Umbilical cord (tissue), 2 donors: ENCODE measurements around the gene IL16. TPM values are rescaled to one million over a fixed set of nuclear protein-coding genes. Genes with fewer than 3 reads are reported as not detected.
"Not testable (repeated sequence)": the region's sequence is repeated elsewhere in the genome, so short reads cannot be mapped to it uniquely, and the experiment has no call there.

Experiments used
- DNase-seq: peaks from one replicate; pipeline ENCODE4 v3.0.0-alpha.2; 2015; ENCODE audit warnings: low spot score
- total RNA-seq: library from RNA; depleted of rRNA; stranded (reverse); fragments of >200 nt; gene quantifications from one replicate; pipeline ENCODE4 v1.2.3, GENCODE V29; 2014; ENCODE audit warnings: low replicate concordance; ENCODE audit not compliant: insufficient read depth

IL16 gene
- total RNA-seq, 1 donor from 2014 or later: 7.2 TPM

DNA sequence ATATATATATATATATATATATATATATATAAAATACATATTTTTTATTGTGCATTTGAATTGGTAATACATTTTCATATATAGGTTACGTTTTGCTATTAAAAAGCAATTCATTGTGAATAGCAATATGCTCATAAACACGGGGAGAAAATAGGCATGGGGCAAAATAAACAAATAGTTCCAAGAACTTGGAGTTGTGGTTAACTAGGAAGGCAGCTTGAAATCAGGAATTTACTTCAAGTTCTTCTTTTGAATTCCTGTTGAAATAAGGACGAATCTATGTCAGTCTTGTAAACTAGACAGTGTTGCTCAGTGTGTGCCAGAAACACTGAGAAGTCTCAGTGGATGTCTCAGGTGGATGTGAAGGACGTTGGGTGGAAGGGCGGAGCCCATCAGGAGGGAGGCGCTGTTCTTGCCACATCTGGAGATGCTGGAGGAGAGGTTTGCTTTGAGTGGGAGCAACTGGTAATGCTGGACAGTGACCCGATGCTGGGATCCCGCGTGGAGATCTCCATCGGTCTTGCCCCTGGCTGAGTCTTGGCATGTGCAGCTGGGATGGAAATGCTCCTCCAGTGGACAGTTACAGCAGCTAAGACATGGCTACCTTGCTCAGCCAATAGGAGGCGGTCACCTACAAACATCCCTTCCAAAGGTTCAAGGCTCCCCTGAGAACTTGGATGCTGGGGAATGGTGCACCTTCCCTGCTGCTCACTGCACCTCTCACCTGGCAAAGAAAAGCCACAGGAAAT lies 2.5 kb downstream of the IL16 start:
- no peak for DNase-seq

DNA sequence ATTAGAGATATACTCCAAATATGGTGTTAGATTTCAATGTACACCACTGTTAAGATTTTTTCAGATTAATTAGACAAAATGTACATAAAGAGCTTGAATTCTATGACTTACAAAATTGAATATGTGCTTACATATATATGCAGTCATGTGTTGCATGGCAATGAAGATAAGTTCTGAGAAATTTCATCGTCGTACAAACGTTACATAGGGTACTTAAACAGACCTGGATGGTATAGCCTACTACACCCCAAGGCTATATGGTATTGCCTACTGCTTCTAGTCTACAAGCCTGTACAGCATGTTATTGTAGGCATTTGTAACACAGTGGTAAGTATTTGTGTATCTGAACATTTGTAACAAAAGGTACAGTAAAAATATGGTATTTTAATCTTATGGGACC lies 9.3 kb downstream of the IL16 start:
- DNase-seq: no peak

DNA sequence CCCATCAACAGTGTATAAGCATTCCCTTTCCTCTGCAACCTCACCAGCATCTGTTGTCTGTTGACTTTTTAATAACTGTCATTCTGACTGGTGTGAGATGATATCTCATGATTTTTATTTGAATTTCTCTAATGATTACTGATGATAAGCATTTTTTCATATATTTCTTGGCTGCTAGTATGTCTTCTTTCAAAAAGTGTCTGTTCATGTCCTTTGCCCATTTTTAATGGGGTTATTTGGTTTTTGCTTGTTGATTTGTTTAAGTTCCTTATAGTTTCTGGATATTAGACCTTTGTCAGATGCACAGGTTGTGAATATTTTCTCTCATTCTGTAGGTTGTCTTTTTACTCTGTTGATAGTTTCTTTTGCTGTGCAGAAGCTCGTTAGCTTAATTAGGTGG lies 11.3 kb downstream of the IL16 start:
- not testable (repeated sequence) for DNase-seq

DNA sequence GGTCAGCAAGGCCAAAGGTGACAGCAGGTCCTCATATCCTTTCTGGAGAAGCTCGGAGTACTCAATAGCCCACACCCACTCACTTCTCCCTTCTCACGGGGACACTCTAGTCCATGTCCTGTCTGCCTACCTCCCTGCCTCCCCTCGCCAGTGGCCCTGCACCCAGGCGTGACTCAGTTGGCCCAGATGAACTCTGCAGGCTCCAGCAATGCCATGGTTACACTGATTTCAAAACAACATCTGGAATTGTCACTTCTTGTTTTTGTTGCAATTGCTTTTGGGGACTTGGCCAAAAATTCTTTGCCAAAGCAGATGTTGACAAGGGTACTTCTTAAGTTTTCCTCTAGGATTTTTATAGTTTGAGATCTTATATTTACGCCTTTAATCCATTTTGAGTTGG lies 13.0 kb downstream of the IL16 start:
- DNase-seq: no peak

DNA sequence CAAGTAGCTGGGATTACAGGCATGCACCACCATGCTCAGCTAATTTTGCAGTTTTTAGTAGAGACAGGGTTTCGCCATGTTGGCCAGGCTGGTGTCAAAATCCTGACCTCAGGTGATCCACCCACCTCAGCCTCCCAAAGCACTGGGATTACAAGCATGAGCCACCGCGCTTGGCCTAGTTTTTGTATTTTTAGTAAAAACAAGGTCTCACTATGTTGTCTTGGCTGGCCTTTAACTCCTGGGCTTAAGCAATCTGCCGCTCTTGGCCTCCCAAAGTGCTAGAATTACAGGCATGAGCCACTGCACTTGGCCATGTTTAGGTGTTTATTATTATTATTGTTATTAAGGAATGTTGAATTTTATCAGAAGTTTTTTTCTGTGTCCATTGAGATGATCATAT lies 14.7 kb downstream of the IL16 start:
- no peak for DNase-seq

DNA sequence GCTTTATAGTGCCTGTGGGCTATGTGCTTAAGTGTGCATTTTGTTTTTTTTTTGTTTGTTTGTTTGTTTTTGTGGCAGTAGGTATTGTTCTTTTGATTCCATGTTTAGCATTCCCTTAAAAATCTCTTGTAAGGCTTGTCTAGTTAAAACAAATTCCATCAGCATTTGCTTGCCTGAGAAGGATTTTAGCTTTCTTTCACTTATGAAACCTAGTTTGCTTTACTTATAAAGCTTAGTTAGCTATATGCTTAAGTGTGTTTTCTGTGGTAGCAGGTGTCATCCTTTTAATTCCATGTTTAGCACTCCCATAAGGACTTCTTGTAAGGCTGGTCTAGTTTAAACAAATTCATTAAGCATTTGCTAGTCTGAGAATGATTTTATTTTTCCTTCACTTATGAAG lies 17.3 kb downstream of the IL16 start:
- no peak for DNase-seq

DNA sequence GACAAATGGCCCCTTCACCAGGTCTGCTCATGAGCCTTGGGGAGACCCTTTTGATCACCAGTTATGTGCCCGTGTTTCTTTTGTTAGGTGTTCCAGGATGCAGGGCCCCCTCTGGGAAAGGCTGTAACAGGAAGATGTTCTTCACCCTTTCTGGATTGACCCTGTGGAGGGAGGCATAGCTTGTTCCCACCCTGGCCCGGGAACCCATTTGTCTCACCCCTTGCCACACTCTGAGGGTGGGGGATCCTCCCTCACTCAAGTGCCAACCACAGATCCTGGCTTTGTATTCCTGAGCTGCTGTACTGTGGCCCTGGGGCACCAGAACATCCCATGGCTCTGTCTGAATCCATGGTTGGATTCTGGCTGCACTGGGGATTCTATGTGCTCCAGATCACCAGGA lies 18.9 kb downstream of the IL16 start:
- DNase-seq: no peak

DNA sequence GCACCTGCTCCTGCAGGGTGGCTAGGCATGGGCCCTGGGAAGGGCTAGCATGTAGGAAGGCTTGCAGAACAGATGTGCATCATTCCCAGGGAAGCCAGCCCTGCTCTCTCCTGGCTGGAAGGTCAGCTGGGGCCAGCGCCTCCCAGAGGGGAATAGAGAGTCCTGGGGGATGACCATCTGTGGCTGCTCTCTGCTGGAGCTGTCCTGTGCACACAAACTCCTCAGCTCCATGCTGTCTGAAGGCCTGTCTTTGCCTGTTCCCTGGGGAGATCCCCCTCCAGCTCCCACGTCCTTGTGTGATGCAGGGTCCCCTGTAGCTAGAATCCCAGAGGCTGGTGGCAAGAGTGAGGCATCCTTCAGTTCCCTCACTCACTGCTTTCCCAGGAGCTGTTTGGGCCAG lies 19.3 kb downstream of the IL16 start:
- DNase-seq: no peak

DNA sequence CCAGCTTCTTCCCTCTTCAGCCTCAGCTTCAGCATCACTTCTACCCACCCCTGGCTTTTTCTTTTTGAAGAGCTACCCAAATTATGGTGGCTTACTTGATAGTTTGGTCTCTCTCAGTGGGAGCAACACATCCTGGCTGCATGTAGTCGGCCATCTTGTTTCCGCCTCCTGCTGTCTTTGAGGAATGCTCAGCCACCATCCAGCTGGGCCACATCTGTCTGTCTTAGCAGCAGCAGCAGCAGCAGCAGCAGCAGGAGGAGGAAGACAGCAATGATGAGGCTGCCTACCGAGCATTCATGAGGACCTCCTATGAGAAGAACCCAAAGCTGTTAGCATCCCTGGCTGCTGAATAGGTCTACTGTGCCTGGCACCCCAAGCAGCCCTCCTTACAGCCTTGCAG lies 19.7 kb downstream of the IL16 start:
- DNase-seq: no peak

DNA sequence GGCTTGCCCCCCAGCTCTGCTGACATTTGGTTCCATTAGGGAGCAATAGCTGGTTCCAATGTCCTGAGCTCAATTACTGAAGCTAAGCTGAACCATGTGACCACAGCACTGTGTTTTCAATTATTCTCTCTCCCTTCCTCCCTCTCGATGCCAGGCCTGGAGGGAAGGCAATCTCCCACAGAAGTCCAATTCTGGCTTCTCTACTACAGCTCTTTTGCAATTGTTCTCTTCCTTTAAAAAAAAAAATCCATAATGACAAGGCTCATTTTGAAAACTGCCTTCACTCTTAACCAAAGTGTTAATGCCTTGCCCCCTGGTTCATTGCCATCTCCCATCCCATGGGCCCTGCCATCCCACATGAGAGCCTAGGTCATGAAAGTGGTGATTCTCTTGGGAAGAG lies 24.8 kb downstream of the IL16 start:
- DNase-seq: no peak

DNA sequence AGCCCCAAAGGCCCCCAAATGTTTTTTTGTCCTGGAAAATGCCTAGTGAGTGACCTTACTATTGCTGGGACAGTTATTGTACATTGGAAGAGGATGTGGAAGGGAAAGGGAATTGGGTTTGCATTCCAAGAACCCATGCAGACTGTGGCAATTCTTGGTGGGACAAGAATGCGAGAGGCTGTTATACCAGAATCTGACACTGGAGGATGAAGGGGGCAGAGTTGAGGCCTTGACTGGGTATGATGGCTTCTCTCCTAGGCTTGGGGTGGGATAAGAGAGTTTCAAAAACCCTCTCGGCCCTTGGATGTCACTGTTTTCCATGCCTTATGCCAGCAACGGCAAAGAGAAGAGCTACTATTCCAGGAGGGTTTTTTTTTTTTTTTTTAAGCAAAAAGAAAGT lies 25.3 kb downstream of the IL16 start:
- DNase-seq: no peak

DNA sequence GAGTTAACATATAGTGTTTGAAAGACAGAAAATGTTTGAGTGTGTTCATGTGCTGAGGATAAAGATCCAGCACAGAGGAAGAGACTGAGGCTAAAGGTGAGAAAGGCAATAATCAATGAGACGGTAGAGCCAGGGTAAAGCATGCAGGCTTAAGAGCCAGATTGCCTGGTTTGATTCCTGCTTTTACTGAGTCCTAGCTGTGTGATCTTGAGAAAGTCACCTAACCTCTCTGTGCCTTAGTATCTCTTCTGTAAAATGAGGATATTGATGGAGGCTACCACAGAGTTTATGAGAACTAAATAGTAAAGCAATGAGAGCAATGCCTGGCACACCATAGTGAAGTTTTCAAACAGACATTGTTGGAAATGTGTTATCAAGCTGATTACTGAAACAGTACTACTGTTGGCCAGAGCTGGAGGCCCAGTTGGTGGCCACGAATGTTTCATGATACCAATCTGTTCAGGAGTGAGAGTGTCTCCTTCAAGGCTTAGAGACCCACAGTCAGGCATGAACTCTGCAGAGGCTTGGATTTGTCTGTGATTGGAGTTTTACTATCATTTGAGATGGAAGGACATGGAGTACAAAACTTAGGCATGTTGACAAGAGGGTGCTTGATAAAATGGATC lies 26.8 kb downstream of the IL16 start:
- DNase-seq: no peak

DNA sequence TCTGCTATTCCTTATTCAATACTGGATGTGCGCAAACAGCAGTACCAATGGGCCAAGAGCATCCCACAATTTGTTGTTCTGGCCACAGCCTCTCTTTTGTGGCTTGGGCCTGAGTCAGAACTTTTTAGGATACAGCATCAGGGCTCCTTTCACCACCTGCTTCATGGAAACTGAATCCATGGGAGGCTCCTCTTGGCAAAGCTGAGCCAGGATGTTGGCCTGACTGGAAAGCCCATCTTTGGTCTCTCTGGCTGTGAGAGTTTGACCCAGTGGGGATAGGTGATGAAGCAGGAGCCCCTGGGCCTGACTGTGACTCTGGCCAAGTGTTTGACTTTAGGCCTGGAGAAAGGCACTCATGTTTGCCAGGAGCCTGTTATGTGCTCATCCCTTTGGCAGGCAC lies 27.6 kb downstream of the IL16 start:
- DNase-seq: no peak

DNA sequence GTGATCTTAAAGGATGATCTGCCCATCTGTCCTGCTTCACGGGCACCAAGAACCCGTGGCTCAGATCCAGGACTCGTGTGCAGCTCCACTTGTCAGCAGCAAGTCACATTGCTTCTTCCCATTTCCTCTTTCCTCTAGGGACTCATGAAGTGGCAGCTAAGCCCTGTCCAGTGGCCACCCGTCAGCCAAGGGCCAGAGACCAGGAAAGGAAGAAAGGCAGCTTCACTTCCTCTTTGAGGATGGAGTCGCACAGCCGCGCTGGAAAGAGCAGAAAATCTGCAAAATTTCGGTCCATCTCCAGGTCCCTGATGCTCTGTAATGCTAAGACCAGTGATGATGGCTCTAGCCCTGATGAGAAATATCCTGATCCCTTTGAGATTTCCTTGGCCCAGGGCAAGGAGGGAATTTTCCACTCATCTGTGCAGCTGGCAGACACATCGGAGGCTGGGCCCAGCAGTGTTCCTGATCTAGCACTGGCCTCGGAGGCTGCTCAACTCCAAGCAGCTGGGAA lies 28.5 kb downstream of the IL16 start:
- peak; percentile 35 for DNase-seq

DNA sequence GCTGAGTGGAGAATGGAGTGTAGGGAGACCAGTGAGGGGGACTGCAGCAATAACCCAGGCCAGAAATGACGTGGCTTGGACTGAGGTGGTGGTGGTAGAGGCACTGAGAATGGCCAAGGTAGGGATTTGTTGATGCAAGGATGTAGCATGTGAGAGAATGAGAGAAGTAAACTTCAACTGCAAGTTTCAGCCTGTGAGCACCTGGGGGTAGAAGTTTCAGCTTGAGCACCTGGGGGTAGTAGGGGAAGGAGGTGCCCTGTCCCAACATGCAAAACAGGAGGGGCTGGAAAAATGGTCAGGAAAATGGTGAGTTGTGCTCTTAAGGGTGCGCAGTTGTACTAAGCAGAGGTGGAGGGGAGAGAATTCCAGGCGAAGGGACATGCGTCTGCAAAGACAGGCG lies 31.0 kb downstream of the IL16 start:
- no peak for DNase-seq

DNA sequence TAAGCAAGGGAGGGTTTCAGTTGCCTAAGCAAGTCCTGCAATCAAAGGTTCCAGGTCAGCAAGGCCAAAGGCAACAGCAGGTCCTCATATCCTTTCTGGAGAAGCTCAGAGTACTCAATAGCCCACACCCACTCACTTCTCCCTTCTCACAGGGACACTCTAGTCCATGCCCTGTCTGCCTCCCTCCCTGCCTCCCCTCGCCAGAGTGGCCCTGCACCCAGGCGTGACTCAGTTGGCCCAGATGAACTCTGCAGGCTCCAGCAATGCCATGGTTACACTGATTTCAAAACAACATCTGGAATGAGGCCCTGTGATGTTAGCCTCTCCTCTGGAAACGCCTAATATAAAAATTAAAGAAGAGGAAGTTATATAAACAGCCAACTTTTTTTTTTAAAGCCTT lies 32.9 kb downstream of the IL16 start:
- DNase-seq: no peak

DNA sequence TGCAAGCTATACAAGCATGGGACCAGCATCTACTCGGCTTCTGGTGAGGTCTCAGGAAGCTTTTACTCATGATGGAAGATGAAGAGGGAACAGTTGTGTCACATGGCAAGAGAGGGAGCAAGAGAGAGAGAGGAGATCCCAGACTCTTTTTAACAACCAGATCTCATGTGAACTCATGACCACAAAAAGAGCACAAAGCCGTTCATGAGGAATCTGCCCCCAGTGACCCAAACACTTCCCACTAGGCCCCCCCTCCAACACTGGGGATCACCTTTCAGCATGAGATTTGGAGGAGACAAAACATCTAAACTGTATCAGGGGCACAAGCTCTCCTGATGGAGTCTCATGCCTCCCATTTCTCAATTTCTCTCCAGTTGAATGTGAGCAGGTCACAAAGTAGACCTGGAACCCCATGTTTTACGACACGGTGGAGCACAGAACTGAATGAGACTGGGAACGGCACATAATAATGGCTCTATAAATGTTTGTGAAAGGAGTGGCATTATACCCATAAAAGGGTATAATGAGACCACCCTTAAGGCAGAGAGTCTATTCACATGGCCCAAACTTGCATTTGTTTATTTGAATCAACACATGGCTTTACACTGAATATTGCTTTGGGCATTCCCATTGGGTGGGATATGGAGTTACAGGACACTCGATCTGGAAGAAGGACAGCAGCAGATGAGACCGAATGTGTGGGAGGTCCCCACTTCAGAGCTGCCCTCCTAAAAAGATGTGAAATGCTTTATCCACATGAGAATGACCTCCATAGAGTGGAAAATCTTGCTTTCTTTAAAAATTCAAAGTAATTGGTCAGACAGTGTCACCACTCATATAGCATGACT lies 38.8 kb downstream of the IL16 start:
- no peak for DNase-seq

DNA sequence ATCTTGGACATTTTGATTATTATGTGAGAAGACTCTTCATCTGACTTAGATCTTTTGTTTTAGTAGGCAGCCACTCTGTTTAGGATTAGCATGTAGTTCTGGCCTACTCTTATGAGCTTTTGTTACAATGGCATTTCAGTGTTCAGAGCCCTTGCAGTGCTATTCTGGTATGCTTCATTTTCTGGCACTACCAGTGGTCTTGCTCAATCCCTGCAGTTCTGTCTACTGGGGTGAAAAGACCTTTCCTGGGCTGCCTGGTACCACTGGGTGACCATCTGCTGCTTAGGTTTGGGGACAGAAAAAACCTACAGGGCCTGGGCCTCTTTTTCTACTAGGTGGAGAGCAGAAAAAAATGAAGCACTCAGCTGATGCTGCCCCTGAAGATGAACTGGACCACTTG lies 42.5 kb downstream of the IL16 start:
- DNase-seq: no peak

DNA sequence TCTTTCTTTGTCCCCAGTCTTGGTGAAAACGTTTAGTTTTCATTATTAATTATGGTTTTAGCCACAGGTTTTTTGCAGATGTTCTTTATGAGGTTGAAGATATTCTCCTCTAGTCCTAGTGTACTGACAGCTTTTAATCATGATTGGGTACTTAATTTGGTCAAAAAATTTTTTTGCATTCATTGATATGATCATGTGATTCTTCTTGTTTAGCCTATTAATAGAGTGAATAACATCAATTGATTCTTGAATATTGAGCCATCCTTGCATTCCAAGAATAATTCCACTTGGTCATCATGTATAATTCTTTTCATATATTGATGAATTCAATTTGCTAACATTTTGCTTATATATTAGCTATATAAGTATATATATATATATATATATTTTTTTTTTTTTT lies 46.1 kb downstream of the IL16 start:
- DNase-seq: no peak

DNA sequence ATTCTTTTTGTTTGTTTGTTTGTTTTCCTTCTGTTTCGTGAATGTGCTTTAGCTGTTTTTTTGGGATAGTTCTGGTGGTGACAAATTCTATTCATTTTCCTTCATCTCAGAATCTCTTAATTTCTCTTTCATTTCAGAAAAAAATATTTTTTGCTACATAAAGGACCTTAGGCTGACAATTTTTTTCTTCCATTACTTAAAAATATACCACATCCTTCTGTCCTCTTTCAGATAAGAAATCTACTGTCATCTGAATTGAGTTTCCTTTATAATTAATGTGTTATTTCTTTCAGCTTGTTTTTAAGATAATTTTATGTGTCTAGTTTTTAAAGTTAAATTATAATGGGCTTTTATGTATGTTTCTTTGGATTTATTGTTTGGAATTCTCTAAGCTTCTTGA lies 47.6 kb downstream of the IL16 start:
- no peak for DNase-seq

DNA sequence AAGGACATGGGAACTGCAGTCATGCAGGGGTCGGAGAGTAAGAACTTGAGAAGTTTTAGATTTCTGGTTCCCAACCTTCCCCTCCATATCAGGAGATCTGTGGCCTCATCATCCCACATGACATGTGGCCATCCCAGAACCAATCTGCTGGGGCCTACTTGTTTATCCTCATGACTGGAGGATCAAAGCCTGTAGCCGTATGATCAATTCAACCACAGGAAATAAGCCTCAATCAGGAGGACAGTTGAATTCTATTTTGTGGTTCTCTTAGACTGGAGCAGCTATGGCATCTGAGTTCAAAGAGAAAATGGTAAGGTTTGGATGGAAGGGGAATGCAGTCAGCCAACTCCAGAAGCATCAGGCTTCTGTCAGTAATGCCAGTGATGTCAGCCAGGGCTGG lies 57.2 kb downstream of the IL16 start:
- no peak for DNase-seq

DNA sequence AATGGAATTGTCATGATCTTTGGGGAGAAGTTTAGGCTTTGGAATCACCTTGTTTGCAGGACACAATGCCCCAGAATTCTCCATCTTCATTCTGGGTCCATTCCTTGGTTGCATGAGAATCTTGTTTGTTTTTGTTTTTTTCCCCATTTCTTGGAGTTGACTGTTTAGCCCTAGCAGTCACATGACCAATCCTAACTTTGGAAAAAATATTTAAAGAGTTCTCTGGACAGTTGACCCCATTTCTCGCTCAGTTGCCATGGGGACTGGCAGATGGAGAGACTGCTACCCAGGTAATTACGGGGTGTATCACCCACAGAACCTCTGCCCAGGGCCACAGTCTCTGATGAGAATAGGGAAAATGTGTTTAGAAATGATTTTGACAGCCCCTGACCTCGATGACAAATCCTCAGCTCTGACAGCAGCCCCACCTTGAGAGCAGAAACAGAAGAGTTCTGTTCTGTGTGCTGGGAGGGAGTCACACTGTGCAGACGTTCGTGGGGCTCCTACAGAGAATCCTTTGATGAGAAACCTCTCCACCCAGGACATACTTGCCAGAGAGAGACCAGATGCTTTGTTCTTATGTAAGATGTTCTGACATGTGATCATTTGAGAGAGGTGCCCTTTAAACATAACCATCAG lies 57.7 kb downstream of the IL16 start:
- peak; percentile 59 for DNase-seq
